ENCODE results near the gene DMKN. TPM values are rescaled to one million over a fixed set of nuclear protein-coding genes. Genes with fewer than 3 reads are reported as not detected.

DMKN gene
- total and polyA plus RNA-seq, 2 of the 8 experiments (the other 6 are each of a cell fraction or from before 2014, with no cell fraction given): 290 to 330 TPM

- TF ChIP-seq RNF2 (IDR thresholded peaks at IDR 0.05; ENCODE audit: borderline replicate concordance, low read depth, low read length, missing control alignments, poor library complexity, severe bottlenecking): no peak
- no peak for TF ChIP-seq MAFK (IDR thresholded peaks at IDR 0.05; ENCODE audit: low read depth, low read length)
- no peak for TF ChIP-seq GABPA (IDR thresholded peaks at IDR 0.05; ENCODE audit: borderline replicate concordance, insufficient read depth, low read length)
- TF ChIP-seq TAF1 (IDR thresholded peaks at IDR 0.05; ENCODE audit: low read depth, low read length): no peak
- TF ChIP-seq FOSL1 (IDR thresholded peaks at IDR 0.05; ENCODE audit: insufficient read depth, low read depth, low read length): no peak
Measured at GRCh38 chr19:35519291-35519690, 5.8 kb upstream of the DMKN start (continued).

Measured in H1 (cell line).